HG02763 (cell line): ENCODE measurements around the gene ARHGAP45.

ENCODE experiments used
- ATAC-seq: cut with Tn5 transposase; IDR thresholded peaks from one replicate; pipeline ENCODE4 v1.9.1; 2021; ENCODE audit warnings: mild to moderate bottlenecking, moderate library complexity; ENCODE audit not compliant: unreplicated experiment

ARHGAP45 gene

GRCh38 chr19:1039646-1040475 is 27.1 kb upstream of the ARHGAP45 start, which contains the start of gene ABCA7:
ABCA7 (plus strand) TSS chr19:1040107; CDS start chr19:1041362, 1,255 bp downstream.
- peak; percentile 69 for ATAC-seq

- ATAC-seq, result peak; percentile 43
Observed at GRCh38 chr19:1040476-1041271, 26.3 kb upstream of the ARHGAP45 start.

GRCh38 chr19:1041272-1041834 is 25.6 kb upstream of the ARHGAP45 start:
- no peak for ATAC-seq

GRCh38 chr19:1041835-1042685 is 24.9 kb upstream of the ARHGAP45 start:
- ATAC-seq, result no peak

GRCh38 chr19:1042689-1043511 is 24.1 kb upstream of the ARHGAP45 start:
- no peak for ATAC-seq

- ATAC-seq, result no peak
Observed at GRCh38 chr19:1045247-1045603, 21.7 kb upstream of the ARHGAP45 start.

GRCh38 chr19:1046117-1046626 is 20.8 kb upstream of the ARHGAP45 start:
- ATAC-seq, result no peak

- no peak for ATAC-seq
Observed at GRCh38 chr19:1046836-1047695, 19.9 kb upstream of the ARHGAP45 start.

- ATAC-seq, result no peak
Observed at GRCh38 chr19:1047696-1048147, 19.2 kb upstream of the ARHGAP45 start.

GRCh38 chr19:1049106-1049505 is 17.9 kb upstream of the ARHGAP45 start:
- ATAC-seq, result no peak

- no peak for ATAC-seq
Observed at GRCh38 chr19:1049800-1050199, 17.2 kb upstream of the ARHGAP45 start.

GRCh38 chr19:1050989-1051788 is 15.8 kb upstream of the ARHGAP45 start:
- no peak for ATAC-seq

GRCh38 chr19:1051791-1052190 is 15.2 kb upstream of the ARHGAP45 start:
- ATAC-seq, result no peak

GRCh38 chr19:1052349-1052975 is 14.5 kb upstream of the ARHGAP45 start:
- ATAC-seq, result no peak

GRCh38 chr19:1053176-1054101 is 13.5 kb upstream of the ARHGAP45 start:
- no peak for ATAC-seq
